H1 (cell line): Measurements from ENCODE around the gene ECSIT. TPM values are rescaled to one million over a fixed set of nuclear protein-coding genes. Genes with fewer than 3 reads are reported as not detected.

Source experiments
- CTCF ChIA-PET: fragments of 300-600 bp; sonication (Branson Sonifier 250); formaldehyde crosslinking; loops from one replicate; lab custom pipeline; 2021; ENCODE audit not compliant: partially characterized antibody; lab: Charles Lee
- POLR2A ChIA-PET: fragments of 300-600 bp; sonication (Branson Sonifier 250); formaldehyde crosslinking; loops from one replicate; lab custom pipeline; 2021; ENCODE audit warnings: inconsistent platforms; ENCODE audit not compliant: partially characterized antibody; lab: Charles Lee
- DNase-seq, 2 experiments: peaks; one replicate each; pipeline versions ENCODE4 v3.0.0 to v3.0.0-alpha.2; 2010 to 2022; ENCODE audit warnings: low spot score in 2 of 2, low read depth in 1 of 2, mixed read lengths in 1 of 2
- FAIRE-seq: peaks from 2 replicates; lab custom pipeline; 2011; peaks lifted over from hg19 to GRCh38; lab: Jason Lieb, UNC
- H2AFZ ChIP-seq: 2 replicates; pipeline ENCODE4 v1.8.1; 2012; ENCODE audit warnings: low read length, inconsistent platforms
- H2AK5ac ChIP-seq: 2 replicates; pipeline ENCODE4 v1.6.1; 2013; ENCODE audit warnings: low read depth, low read length
- H2BK120ac ChIP-seq: replicated peaks from 2 replicates; pipeline ENCODE3; 2013; ENCODE audit warnings: low read depth, low read length, inconsistent platforms
- H2BK12ac ChIP-seq: 2 replicates; pipeline ENCODE4 v1.6.1; 2013; ENCODE audit warnings: low read depth, low read length
- H2BK15ac ChIP-seq: 2 replicates; pipeline ENCODE4 v1.6.1; 2013; ENCODE audit warnings: low read length
- H2BK20ac ChIP-seq: 2 replicates; pipeline ENCODE4 v1.6.1; 2013; ENCODE audit warnings: low read length
- H2BK5ac ChIP-seq: 2 replicates; pipeline ENCODE4 v1.6.1; 2013; ENCODE audit warnings: low read depth, low read length
- H3K14ac ChIP-seq: 2 replicates; pipeline ENCODE4 v1.6.1; 2013; ENCODE audit warnings: inconsistent platforms; ENCODE audit not compliant: insufficient read length
- H3K18ac ChIP-seq: 2 replicates; pipeline ENCODE4 v1.6.1; 2013; ENCODE audit warnings: low read length; ENCODE audit errors: extremely low read depth
- H3K23ac ChIP-seq: 2 replicates; pipeline ENCODE4 v1.6.1; 2013; ENCODE audit warnings: inconsistent platforms; ENCODE audit not compliant: insufficient read length
- H3K23me2 ChIP-seq: 2 replicates; pipeline ENCODE4 v1.6.1; 2013; ENCODE audit warnings: low read depth, low read length
- H3K27ac ChIP-seq: 2 replicates; pipeline ENCODE4 v1.6.1; 2011; ENCODE audit warnings: low read depth, low read length, inconsistent platforms
- H3K27me3 ChIP-seq, 4 experiments: replicated peaks in 1 of 4; 1 replicate in 1 of 4; 2 replicates in 3 of 4; pipeline versions ENCODE4 v1.6.1 to v1.8.1; 2011 to 2013; ENCODE audit warnings: low read length in 3 of 4, mild to moderate bottlenecking in 3 of 4, inconsistent platforms in 2 of 4, mixed read lengths in 2 of 4, moderate library complexity in 1 of 4; ENCODE audit not compliant: control insufficient read depth in 3 of 4, insufficient read depth in 3 of 4; ENCODE audit errors: extremely low read depth in 1 of 4
- H3K36me3 ChIP-seq, 4 experiments: 2 replicates each; pipeline versions ENCODE4 v1.6.1 to v1.8.1; 2011 to 2013; ENCODE audit warnings: mild to moderate bottlenecking in 4 of 4, low read length in 3 of 4, moderate library complexity in 2 of 4, control low read depth in 1 of 4, inconsistent platforms in 1 of 4; ENCODE audit not compliant: insufficient read depth in 4 of 4, control insufficient read depth in 2 of 4
- H3K4ac ChIP-seq: replicated peaks from 2 replicates; pipeline ENCODE3; 2013; ENCODE audit warnings: low read length, low read depth, mixed read lengths, inconsistent platforms; ENCODE audit not compliant: insufficient read length
- H3K4me1 ChIP-seq, 4 experiments: replicated peaks in 1 of 4; 1 replicate in 1 of 4; 2 replicates in 3 of 4; pipeline versions ENCODE4 v1.6.1 to v1.8.1; 2011 to 2013; ENCODE audit warnings: low read length in 3 of 4, inconsistent platforms in 2 of 4, mixed read lengths in 1 of 4; ENCODE audit not compliant: insufficient read depth in 4 of 4, control insufficient read depth in 3 of 4
- H3K4me2 ChIP-seq, 2 experiments: 2 replicates each; pipeline versions ENCODE4 v1.6.1 to v1.8.1; 2011 to 2013; ENCODE audit warnings: low read depth in 2 of 2, low read length in 2 of 2, control low read depth in 1 of 2, inconsistent platforms in 1 of 2, mild to moderate bottlenecking in 1 of 2; ENCODE audit not compliant: insufficient read depth in 1 of 2
- H3K4me3 ChIP-seq, 4 experiments: fragments of 200-600, 300-600 bp in 1 of 4; sonication (generic), shearing (Covaris generic), sonication (Bioruptor Twin) in 1 of 4; 2 replicates each; pipeline versions ENCODE4 v1.5.1 to v1.8.1; 2011 to 2016; ENCODE audit warnings: low read length in 4 of 4, low read depth in 3 of 4, control low read depth in 2 of 4, inconsistent platforms in 2 of 4, mild to moderate bottlenecking in 2 of 4, mixed read lengths in 1 of 4, moderate library complexity in 1 of 4; ENCODE audit not compliant: insufficient read depth in 2 of 4; ENCODE audit errors: extremely low read depth in 1 of 4
- H3K56ac ChIP-seq: replicated peaks from 2 replicates; pipeline ENCODE3; 2013; ENCODE audit warnings: low read depth, mild to moderate bottlenecking, mixed read lengths, low read length, inconsistent platforms; ENCODE audit not compliant: insufficient read length
- H3K79me1 ChIP-seq: 2 replicates; pipeline ENCODE4 v1.6.1; 2013; ENCODE audit warnings: low read depth, low read length, control low read depth
- H3K79me2 ChIP-seq, 2 experiments: 2 replicates each; pipeline versions ENCODE4 v1.6.1 to v1.8.1; 2012 to 2013; ENCODE audit warnings: low read length in 2 of 2, mild to moderate bottlenecking in 2 of 2, inconsistent platforms in 1 of 2; ENCODE audit not compliant: insufficient read depth in 2 of 2, control insufficient read depth in 1 of 2
- H3K9ac ChIP-seq, 4 experiments: replicated peaks in 1 of 4; 1 replicate in 1 of 4; 2 replicates in 3 of 4; pipeline versions ENCODE4 v1.6.1 to v1.8.1; 2011 to 2013; ENCODE audit warnings: low read depth in 3 of 4, low read length in 3 of 4, control low read depth in 2 of 4, mild to moderate bottlenecking in 2 of 4, moderate library complexity in 2 of 4, inconsistent platforms in 1 of 4; ENCODE audit errors: extremely low read depth in 1 of 4
- H3K9me3 ChIP-seq, 2 experiments: 2 replicates each; pipeline versions ENCODE4 v1.6.1 to v1.8.1; 2012 to 2013; ENCODE audit warnings: mild to moderate bottlenecking in 2 of 2, moderate library complexity in 2 of 2, control low read depth in 1 of 2, inconsistent platforms in 1 of 2, low read depth in 1 of 2, low read length in 1 of 2, mixed read lengths in 1 of 2; ENCODE audit not compliant: insufficient read depth in 2 of 2
- H4K20me1 ChIP-seq, 2 experiments: replicated peaks in 1 of 2; 2 replicates each; pipeline versions ENCODE3 to v1.8.1; 2011 to 2013; ENCODE audit warnings: inconsistent platforms in 2 of 2, low read length in 2 of 2, mild to moderate bottlenecking in 1 of 2; ENCODE audit not compliant: insufficient read depth in 2 of 2, control insufficient read depth in 1 of 2
- H4K5ac ChIP-seq: 2 replicates; pipeline ENCODE4 v1.6.1; 2013; ENCODE audit warnings: low read length, low read depth, mixed read lengths, inconsistent platforms; ENCODE audit not compliant: insufficient read length
- H4K8ac ChIP-seq: 2 replicates; pipeline ENCODE4 v1.8.0; 2013; ENCODE audit warnings: mild to moderate bottlenecking, moderate library complexity, low read length, inconsistent platforms; ENCODE audit not compliant: insufficient read depth; ENCODE audit errors: extremely low read depth
- H4K91ac ChIP-seq: replicated peaks from 2 replicates; pipeline ENCODE3; 2013; ENCODE audit warnings: low read length, mixed read lengths, inconsistent platforms; ENCODE audit not compliant: insufficient read length
- CBX5 ChIP-seq: fragments of 300-800, 300-1000 bp; sonication (generic); IDR thresholded peaks from 2 replicates; pipeline ENCODE4 v1.7.1; 2016; ENCODE audit warnings: antibody characterized with exemption, low read length, low read depth
- HDAC2 ChIP-seq, 2 experiments: fragments of 300-600 bp in 1 of 2; sonication (generic) in 1 of 2; IDR thresholded peaks; 2 replicates each; pipeline ENCODE4 v1.6.1; 2011 to 2012; ENCODE audit warnings: low read depth in 2 of 2, low read length in 2 of 2, mild to moderate bottlenecking in 2 of 2, moderate library complexity in 2 of 2, borderline replicate concordance in 1 of 2, inconsistent platforms in 1 of 2
- HDAC6 ChIP-seq: IDR thresholded peaks from one replicate; pipeline ENCODE4 v1.7.1; 2012; ENCODE audit warnings: low read depth, mild to moderate bottlenecking, inconsistent platforms, low read length, moderate library complexity
- POU5F1 ChIP-seq: IDR thresholded peaks from 2 replicates; pipeline ENCODE4 v1.6.1; 2011; ENCODE audit warnings: low read depth, mild to moderate bottlenecking, low read length, moderate library complexity
- RNF2 ChIP-seq: fragments of 200-900, 300-1000 bp; sonication (generic); IDR thresholded peaks from 2 replicates; pipeline ENCODE4 v1.7.1; 2016; ENCODE audit warnings: borderline replicate concordance, low read depth, mild to moderate bottlenecking, antibody characterized with exemption, low read length; ENCODE audit not compliant: poor library complexity, severe bottlenecking; ENCODE audit errors: missing control alignments
- WGBS, 2 experiments: shearing (Covaris generic) in 1 of 2; methylation state at CpG; one replicate each; pipeline versions ENCODE4 v1.1.6 to v1.1.7; 2013 to 2015; ENCODE audit warnings: low lambda C conversion rate in 2 of 2, mixed read lengths in 2 of 2, inconsistent platforms in 1 of 2, low coverage in 1 of 2, missing lambda C conversion rate in 1 of 2; ENCODE audit not compliant: insufficient replicate concordance in 2 of 2, insufficient coverage in 1 of 2, insufficient read length in 1 of 2; ENCODE audit errors: extremely low coverage in 1 of 2, missing lambda C conversion rate in 1 of 2; 5-methylcytosine and 5-hydroxymethylcytosine counted together
- polyA plus RNA-seq, 7 experiments: library from polyadenylated mRNA; depleted of rRNA in 3 of 7; stranded (reverse) in 5 of 7; unstranded in 2 of 7; fragments of >200 nt in 5 of 7; fragments of 200-250 nt in 2 of 7; gene quantifications; 1 replicate in 5 of 7; 2 replicates in 1 of 7; 4 replicates in 1 of 7; pipeline versions ENCODE4 v1.2.1 to v1.2.3, GENCODE V29; 2011 to 2013; ENCODE audit warnings: missing spikeins in 2 of 7, mixed read lengths in 2 of 7
- total RNA-seq: library from RNA; stranded (reverse); fragmentation: NEBNext Ultra II Directional; extraction: Animal tissue kit (Norgen Biotek cat#: 25700); gene quantifications from 2 replicates; pipeline ENCODE4 v1.2.1, GENCODE V29; 2021

Gene ECSIT
- total and polyA plus RNA-seq, 2 of the 8 experiments (the other 6 are each of a cell fraction or from before 2014, with no cell fraction given): 55.7 to 74.1 TPM

GRCh38 chr19:11577451-11578257, 48.7 kb upstream of the ECSIT start, which contains the start of gene ACP5:
Gene ACP5 (minus strand): TSS chr19:11577645. CDS start chr19:11577317, 328 bp downstream.
- peak in 1 of 2 experiments; percentile 47 for DNase-seq
- FAIRE-seq: no peak
- Histone ChIP-seq H2BK15ac (no peak within 1 kb of the TSS; the same call in 1 of the 2 replicates), H3K9me3 (no peaks in the 10 kb centered on the region), H3K4ac (no peak within 1 kb of the TSS), H4K5ac (no peak within 1 kb of the TSS), H2AFZ (peak within 1 kb of the TSS; percentile 54; the same call in 1 of the 2 replicates), H3K79me1 (no peaks in the 10 kb centered on the region), H3K79me2 (no peaks in the 10 kb centered on the region), H2BK5ac (peak within 1 kb of the TSS; percentile 47; the same call in 1 of the 2 replicates), H3K18ac (peak within 1 kb of the TSS; percentile 83), H4K8ac (peak within 1 kb of the TSS; percentile 80), H3K4me1 (peaks cover 0 to 10% (median 6%) of the 10 kb centered on the region in 4 experiments; a peak in 4 of 7 replicates), H2BK12ac (peak within 1 kb of the TSS; percentile 77; the same call in 1 of the 2 replicates), H3K23me2 (peaks cover 6% of the 10 kb centered on the region; the same call in 1 of the 2 replicates), H3K27me3 (peaks cover 0 to 10% (median 6%) of the 10 kb centered on the region in 4 experiments; a peak in 5 of 7 replicates), H3K27ac (no peak within 1 kb of the TSS), H3K9ac (no peak within 1 kb of the TSS; a peak in 2 of 7 replicates), H3K4me2 (peak within 1 kb of the TSS; percentile 71 to 94), H3K23ac (no peak within 1 kb of the TSS), H4K20me1 (peaks cover 0 to 2% of the 10 kb centered on the region in 2 experiments), H2AK5ac (no peak within 1 kb of the TSS), H3K14ac (no peak within 1 kb of the TSS), H4K91ac (peak within 1 kb of the TSS; percentile 69), H3K4me3 (peak within 1 kb of the TSS; percentile 30 to 66 (median 64)), H2BK20ac (0 out of 2 replicates have a peak within 1 kb of the TSS, but pooled peaks have one; percentile 15), H3K36me3 (no peaks in the 10 kb centered on the region), H2BK120ac (no peak within 1 kb of the TSS), H3K56ac (no peak within 1 kb of the TSS)
- CTCF ChIA-PET: interaction anchor here (0.7 to 1.5 kb wide), 4 partner anchors 11 to 35 kb away, joined by 3 to 4 read pairs (median 4); no protein-coding TSS in a partner anchor
- POLR2A ChIA-PET: interaction anchor here (0.6 to 2.2 kb wide), 4 partner anchors 16 to 23 kb away, joined by 3 to 16 read pairs (median 6); partner anchors contain the start of genes ELOF1 and ZNF627
- WGBS, 2 experiments: 87% methylated on average over 18 of the region's 18 CpGs; no CpG with 5 or more reads in 1 of the 2 experiments
- TF ChIP-seq POU5F1 (no peak), HDAC6 (no peak), RNF2 (no peak), HDAC2 (IDR thresholded peaks at IDR 0.05; ENCODE audit: borderline replicate concordance in 1 of 2, low read depth in 2 of 2, low read length in 2 of 2) (no peak), CBX5 (no peak)
